Prostate gland (tissue), 2 donors: ENCODE data around the gene DTD2.

Source experiments
- CTCF ChIP-seq, 4 experiments: fragments of 200-600 bp in 2 of 4; fragments of 450-650 bp in 2 of 4; sonication (generic) in 2 of 4; IDR thresholded peaks; 1 replicate in 3 of 4; 2 replicates in 1 of 4; pipeline ENCODE4 v1.5.1; 2016 to 2019; ENCODE audit warnings: antibody characterized with exemption in 4 of 4, mild to moderate bottlenecking in 2 of 4, moderate library complexity in 2 of 4
- POLR2A ChIP-seq: fragments of 450-650 bp; IDR thresholded peaks from one replicate; pipeline ENCODE4 v1.6.1; 2016; ENCODE audit warnings: antibody characterized with exemption, mild to moderate bottlenecking

GRCh38 chr14:31403707-31404106 lies 53.6 kb downstream of the DTD2 start:
- TF ChIP-seq CTCF (IDR thresholded peaks at IDR 0.05) (no peak), POLR2A (no peak)
